Erythroblast (primary cell): Measurements from ENCODE around the gene CTNND2.

Experiments
- GATA1 ChIP-seq: IDR thresholded peaks from 2 replicates; pipeline ENCODE4 v1.6.1; 2011; ENCODE audit warnings: low read depth, mild to moderate bottlenecking, control low read depth, low read length, moderate library complexity
- POLR2A ChIP-seq: IDR thresholded peaks from 2 replicates; pipeline ENCODE4 v1.6.1; 2011; ENCODE audit warnings: mild to moderate bottlenecking, low read length

- TF ChIP-seq POLR2A (no peak), GATA1 (no peak)
These were observed 6.5 kb downstream of the CTNND2 start for GRCh38 chr5:11897781-11898180.
